ENCODE measurements around the gene DPH2. TPM values are rescaled to one million over a fixed set of nuclear protein-coding genes. Genes with fewer than 3 reads are reported as not detected.

DPH2 gene
- polyA plus RNA-seq, 1 donor = 19.5 TPM

- DNase-seq = no peak
Measured at GRCh38 chr1:44008259-44008658, 38.4 kb downstream of the DPH2 start.

- DNase-seq = no peak
Measured at GRCh38 chr1:44010935-44011471, 41.2 kb downstream of the DPH2 start.

DNA sequence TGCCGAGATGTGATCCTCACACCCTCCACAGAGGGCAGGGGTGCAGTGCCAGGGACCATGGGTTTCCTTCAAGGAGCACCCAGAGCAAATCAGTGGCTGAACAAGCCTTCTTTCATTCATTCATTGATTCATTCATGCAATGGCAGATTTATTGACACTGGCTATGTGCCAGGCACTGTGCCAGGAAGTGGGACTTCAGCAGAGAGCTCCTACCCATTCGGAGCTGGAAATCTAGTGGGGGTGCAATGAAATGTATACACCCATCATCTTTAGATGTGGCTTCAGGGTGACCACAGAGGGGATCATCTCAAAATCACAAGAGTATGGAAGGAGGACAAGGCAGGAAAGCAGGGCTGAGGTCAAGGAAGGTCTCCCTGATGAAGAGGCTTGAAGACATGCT lies 42.6 kb downstream of the DPH2 start:
- no peak for DNase-seq

- DNase-seq = no peak
Measured at GRCh38 chr1:44012941-44013609, 43.3 kb downstream of the DPH2 start.

GRCh38 chr1:44013949-44014348 lies 44.1 kb downstream of the DPH2 start:
- DNase-seq = no peak

DNA sequence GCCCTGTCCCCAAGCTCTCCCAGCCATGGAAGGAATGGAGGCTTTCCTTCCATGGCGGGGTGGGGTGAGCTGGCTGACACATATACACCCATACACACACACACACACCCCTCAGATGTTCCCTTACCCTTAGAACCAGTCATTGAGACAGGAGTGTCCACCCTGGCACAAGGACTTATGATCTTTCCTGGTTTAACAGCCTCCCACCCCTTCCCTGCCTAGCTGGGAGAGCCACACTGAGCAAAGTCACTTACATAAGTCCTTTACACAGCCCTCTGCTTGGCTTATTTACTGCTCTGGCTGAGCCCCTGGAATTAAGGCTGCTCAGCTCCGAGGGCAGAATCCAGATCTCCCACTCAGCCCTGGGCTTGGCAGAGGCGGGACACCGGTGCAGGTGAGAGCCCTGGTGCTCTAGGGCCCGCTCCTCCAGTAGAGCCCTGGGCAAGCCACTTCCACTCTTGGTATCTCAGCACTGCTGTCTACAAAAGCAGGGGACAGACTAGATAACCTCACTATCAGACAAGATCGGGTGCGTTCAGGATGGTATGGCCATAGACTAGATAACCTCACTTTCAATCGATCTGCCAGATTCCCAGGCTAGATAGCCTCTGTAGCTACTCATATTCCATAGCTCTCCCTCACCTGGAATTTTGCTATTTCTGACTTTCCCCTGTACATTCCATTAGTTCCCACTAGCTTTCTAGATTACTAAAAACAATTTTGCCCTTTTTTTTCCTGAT lies 44.7 kb downstream of the DPH2 start:
- no peak for DNase-seq

- no peak for DNase-seq
Measured at GRCh38 chr1:44015206-44015605, 45.4 kb downstream of the DPH2 start.

- no peak for DNase-seq
Measured at GRCh38 chr1:44016041-44016889, 46.5 kb downstream of the DPH2 start.

DNA sequence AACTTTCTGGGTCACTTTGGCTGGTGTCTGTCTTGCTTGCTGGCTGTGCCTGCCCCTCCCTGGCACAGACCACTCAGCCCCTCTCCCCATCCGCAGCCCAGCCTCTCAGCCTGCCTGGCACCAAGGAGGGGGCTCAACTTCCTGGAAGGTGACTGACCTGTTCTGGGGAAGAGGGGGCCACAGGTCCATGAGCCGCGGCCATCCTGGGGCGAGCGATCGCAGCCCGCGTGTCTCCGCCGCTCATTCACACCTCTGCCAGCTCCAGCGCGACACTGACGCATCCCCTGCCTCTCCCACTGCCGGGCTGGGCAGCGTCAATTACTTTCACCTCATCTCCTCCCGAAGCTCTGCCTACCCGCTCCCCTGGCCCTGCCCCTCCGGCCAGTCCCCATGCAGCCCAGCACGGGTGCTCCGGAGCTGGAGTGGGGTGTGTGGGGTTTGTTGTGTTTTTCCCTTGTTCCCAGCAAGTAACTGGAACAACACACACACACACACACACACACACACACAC lies 47.1 kb downstream of the DPH2 start:
- no peak for DNase-seq

GRCh38 chr1:44019466-44019948 lies 49.7 kb downstream of the DPH2 start:
- DNase-seq = no peak

GRCh38 chr1:44020464-44020863 lies 50.7 kb downstream of the DPH2 start:
- no peak for DNase-seq

- no peak for DNase-seq
Measured at GRCh38 chr1:44021156-44021555, 51.3 kb downstream of the DPH2 start.

DNA sequence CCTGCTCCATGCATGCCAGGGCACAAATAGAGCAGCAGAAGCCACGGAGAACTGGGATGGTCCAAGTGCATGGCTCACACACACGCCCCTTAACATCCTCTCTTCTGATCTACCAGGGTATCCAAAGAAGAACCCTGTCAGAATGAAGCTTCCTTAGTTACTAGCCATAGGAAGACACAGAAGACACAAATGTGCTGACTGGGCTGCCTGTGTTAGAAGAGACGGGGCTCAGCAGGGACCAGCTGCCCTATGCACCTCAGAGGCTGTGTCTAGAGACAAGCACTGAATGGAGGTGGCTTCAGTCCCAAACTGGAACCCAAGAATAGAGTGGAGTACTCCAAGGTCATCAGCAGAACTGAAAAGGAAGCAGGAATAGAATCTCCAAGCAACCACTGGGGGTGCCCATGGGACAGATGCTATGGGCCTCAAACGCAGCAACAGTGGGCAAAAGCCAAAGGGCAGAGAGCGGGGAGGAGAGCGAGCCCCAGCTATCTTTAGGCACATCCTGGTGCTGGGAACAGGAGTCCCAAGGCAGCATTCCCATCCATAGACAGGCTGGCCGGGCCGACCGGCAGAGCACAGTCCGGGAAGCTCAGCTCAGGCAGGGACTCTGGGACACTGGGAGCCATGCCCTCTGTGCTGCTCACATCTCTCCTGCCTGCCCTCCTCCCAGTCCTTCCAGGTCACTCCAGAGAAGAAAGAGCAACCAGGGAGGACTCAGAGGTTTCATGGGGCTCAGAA lies 51.9 kb downstream of the DPH2 start:
- DNase-seq = no peak

Other genes with a start within 250 kb of the DPH2 start
- 1.1 TPM for gene ARTN, start 36.2 kb upstream of the DPH2 start, polyA plus RNA-seq (ENCODE audit: insufficient read length)
- 29.2 TPM for gene IPO13, start 23.1 kb upstream of the DPH2 start, polyA plus RNA-seq (ENCODE audit: insufficient read length)
- gene ATP6V0B, start 5.0 kb downstream of the DPH2 start, polyA plus RNA-seq (ENCODE audit: insufficient read length) = 50.4 TPM
- 41.5 TPM for gene B4GALT2, start 9.2 kb downstream of the DPH2 start, polyA plus RNA-seq (ENCODE audit: insufficient read length)
- 1.9 TPM for gene CCDC24, start 21.6 kb downstream of the DPH2 start, polyA plus RNA-seq (ENCODE audit: insufficient read length)
- 5.1 TPM for gene SLC6A9, start 61.5 kb downstream of the DPH2 start, polyA plus RNA-seq (ENCODE audit: insufficient read length)
- gene KLF17, start 148.8 kb downstream of the DPH2 start, polyA plus RNA-seq (ENCODE audit: insufficient read length) = not detected
- gene KLF18, start 171.6 kb downstream of the DPH2 start, polyA plus RNA-seq (ENCODE audit: insufficient read length) = not detected
- 45.2 TPM for gene DMAP1, start 243.5 kb downstream of the DPH2 start, polyA plus RNA-seq (ENCODE audit: insufficient read length)

Measured in hindlimb muscle (tissue), 1 donor.